ENCODE measurements around the gene RALGAPA2.

DNA sequence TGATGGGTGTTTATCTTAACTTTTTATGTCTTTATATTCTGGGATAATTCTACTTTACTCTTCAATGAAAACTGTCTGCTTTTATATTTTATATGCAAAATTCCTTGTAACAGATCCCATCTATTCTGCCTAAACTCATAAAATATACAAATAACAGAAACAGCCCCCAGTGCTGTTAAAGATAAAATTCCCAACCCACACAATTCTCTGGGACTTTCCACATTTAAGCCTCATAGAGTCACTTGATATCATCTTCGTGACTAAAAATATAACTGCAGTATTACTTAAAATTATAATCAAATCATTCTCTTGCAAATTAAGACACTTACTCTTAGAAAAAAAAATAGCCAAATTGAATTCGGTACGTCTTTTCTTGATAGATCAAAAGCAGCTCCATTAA, 284.4 kb downstream of the RALGAPA2 start:
- TF ChIP-seq, protein P1, sequence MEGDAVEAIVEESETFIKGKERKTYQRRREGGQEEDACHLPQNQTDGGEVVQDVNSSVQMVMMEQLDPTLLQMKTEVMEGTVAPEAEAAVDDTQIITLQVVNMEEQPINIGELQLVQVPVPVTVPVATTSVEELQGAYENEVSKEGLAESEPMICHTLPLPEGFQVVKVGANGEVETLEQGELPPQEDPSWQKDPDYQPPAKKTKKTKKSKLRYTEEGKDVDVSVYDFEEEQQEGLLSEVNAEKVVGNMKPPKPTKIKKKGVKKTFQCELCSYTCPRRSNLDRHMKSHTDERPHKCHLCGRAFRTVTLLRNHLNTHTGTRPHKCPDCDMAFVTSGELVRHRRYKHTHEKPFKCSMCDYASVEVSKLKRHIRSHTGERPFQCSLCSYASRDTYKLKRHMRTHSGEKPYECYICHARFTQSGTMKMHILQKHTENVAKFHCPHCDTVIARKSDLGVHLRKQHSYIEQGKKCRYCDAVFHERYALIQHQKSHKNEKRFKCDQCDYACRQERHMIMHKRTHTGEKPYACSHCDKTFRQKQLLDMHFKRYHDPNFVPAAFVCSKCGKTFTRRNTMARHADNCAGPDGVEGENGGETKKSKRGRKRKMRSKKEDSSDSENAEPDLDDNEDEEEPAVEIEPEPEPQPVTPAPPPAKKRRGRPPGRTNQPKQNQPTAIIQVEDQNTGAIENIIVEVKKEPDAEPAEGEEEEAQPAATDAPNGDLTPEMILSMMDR (IDR thresholded peaks at IDR 0.05): no peak
- TF ChIP-seq POLR2A (IDR thresholded peaks at IDR 0.05): no peak
